Suprapubic skin (tissue), 2 donors: ENCODE results near the gene CAPN5.

Source experiments
- EP300 ChIP-seq: sonication (generic); formaldehyde crosslinking; IDR thresholded peaks from one replicate; pipeline ENCODE4 v1.6.1; 2017; ENCODE audit warnings: antibody characterized with exemption
- POLR2A ChIP-seq, 2 donors: fragments of 450-650 bp; IDR thresholded peaks; one replicate each; pipeline ENCODE4 v1.6.1; 2017; ENCODE audit warnings: antibody characterized with exemption in 2 of 2, mild to moderate bottlenecking in 2 of 2, moderate library complexity in 2 of 2

DNA sequence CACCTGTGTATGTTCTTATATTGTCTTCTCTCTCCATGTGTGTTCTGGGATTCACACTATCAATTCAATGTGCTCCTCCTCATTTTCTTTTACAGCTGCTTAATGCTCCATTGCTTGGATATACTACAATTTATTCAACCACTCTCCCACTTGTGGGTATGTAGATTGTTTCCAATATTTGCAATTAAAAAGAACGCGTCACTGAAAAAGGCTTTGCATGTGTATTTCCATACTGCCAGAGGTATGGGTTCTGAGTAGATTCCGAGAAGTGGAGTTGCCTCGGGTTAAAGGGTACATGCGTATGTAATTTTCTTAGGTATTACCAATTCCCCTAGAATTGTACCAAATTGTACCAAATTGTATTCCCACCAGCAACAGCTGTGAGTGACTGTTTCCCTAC lies 7.0 kb upstream of the CAPN5 start:
- TF ChIP-seq POLR2A (IDR thresholded peaks at IDR 0.05) = no peak
- TF ChIP-seq EP300 = no peak
